ENCODE results near the gene RUNX3. TPM values are rescaled to one million over a fixed set of nuclear protein-coding genes. Genes with fewer than 3 reads are reported as not detected.

Gene RUNX3
- total RNA-seq, 1 experiment from 2014 or later, result 0.33 TPM

- Histone ChIP-seq H2BK15ac (ENCODE audit: low read depth, low read length) (no peak overlapping the region), H3K27me3 (ENCODE audit: insufficient read depth, low read length) (no peaks in the 10 kb centered on the region), H2AK5ac (ENCODE audit: insufficient read length, low read length) (no peak overlapping the region), H2BK5ac (ENCODE audit: insufficient read length, low read length) (no peak overlapping the region), H3K4ac (ENCODE audit: low read depth, low read length) (no peak overlapping the region), H3K18ac (ENCODE audit: insufficient read length, low read depth, low read length) (no peak overlapping the region), H3K14ac (ENCODE audit: insufficient read depth, low read length) (no peak overlapping the region), H2AFZ (ENCODE audit: low read length) (no peak overlapping the region), H4K20me1 (ENCODE audit: control insufficient read depth, insufficient read depth, insufficient read length) (peaks cover 3% of the 10 kb centered on the region), H3K9me3 (ENCODE audit: control insufficient read depth, low read depth, low read length) (no peaks in the 10 kb centered on the region), H3K27ac (ENCODE audit: insufficient read length, low read depth, low read length) (no peak overlapping the region), H2BK20ac (ENCODE audit: low read depth, low read length, poor library complexity, severe bottlenecking) (no peak overlapping the region), H4K91ac (ENCODE audit: insufficient read length, low read depth, low read length) (no peak overlapping the region), H3T11ph (ENCODE audit: low read length) (no peak overlapping the region), H3K79me2 (ENCODE audit: insufficient read depth, low read length) (no peaks in the 10 kb centered on the region), H4K5ac (ENCODE audit: insufficient read length, low read depth, low read length) (no peak overlapping the region), H3K23me2 (ENCODE audit: insufficient read length, low read depth, low read length, poor library complexity, severe bottlenecking) (no peaks in the 10 kb centered on the region), H2BK120ac (ENCODE audit: low read depth, low read length, poor library complexity, severe bottlenecking) (no peak overlapping the region), H3K9ac (ENCODE audit: extremely low read depth, insufficient read length, low read length) (no peak overlapping the region), H3K23ac (ENCODE audit: insufficient read length, low read depth, low read length) (no peak overlapping the region), H4K8ac (replicated peaks; ENCODE audit: insufficient read length, low read depth, low read length) (no peak overlapping the region), H3K79me1 (ENCODE audit: insufficient read depth, low read depth, low read length, poor library complexity, severe bottlenecking) (no peaks in the 10 kb centered on the region), H3K4me2 (ENCODE audit: insufficient read depth, insufficient read length, low read length) (no peak overlapping the region), H3K56ac (ENCODE audit: insufficient read length, low read depth, low read length) (no peak overlapping the region), H3K4me1 (ENCODE audit: insufficient read depth, low read length) (no peaks in the 10 kb centered on the region), H2BK12ac (ENCODE audit: insufficient read length, low read depth, low read length) (no peak overlapping the region)
- WGBS (ENCODE audit: extremely low coverage, insufficient read length, low lambda C conversion rate), result no CpG with 5 or more reads among the region's 14 CpGs
- DNase-seq, result no peak
- no peaks in the 10 kb centered on the region for H3K36me3 Mint-ChIP-seq (ENCODE audit: insufficient read depth in 1 of 3, low read depth in 3 of 3)
- H3K4me3 Mint-ChIP-seq, result no peak overlapping the region
- no peak overlapping the region for H3K27ac Mint-ChIP-seq
- peaks cover 2% of the 10 kb centered on the region; the same call in 1 of the 2 replicates for H3K27me3 Mint-ChIP-seq (ENCODE audit: low read depth)
- H3K4me1 Mint-ChIP-seq, result peaks cover 0 to 18% of the 10 kb centered on the region in 2 experiments; a peak in 3 of 4 replicates
- no peaks in the 10 kb centered on the region for H3K9me3 Mint-ChIP-seq
- TF ChIP-seq CTCF (conservative IDR thresholded peaks at IDR 0.05), result no peak
Measured at GRCh38 chr1:24899581-24900485, 30.2 kb downstream of the RUNX3 start.

All from H9 (cell line).